ENCODE data around the gene HTT. TPM values are rescaled to one million over a fixed set of nuclear protein-coding genes. Genes with fewer than 3 reads are reported as not detected.

The HTT gene
- total and polyA plus RNA-seq, 2 of the 13 experiments (the other 11 are each of a cell fraction or from before 2014, with no cell fraction given): 17.5 to 19.5 TPM

- Histone ChIP-seq H3K9ac (ENCODE audit: insufficient read depth, low read depth, low read length) (no peak overlapping the region), H3K4me3 (replicated peaks in 1 of 3; ENCODE audit: insufficient read depth in 1 of 3, low read depth in 2 of 3, low read length in 3 of 3) (no peak overlapping the region), H3K27ac (ENCODE audit: extremely low read length, insufficient read depth, low read length) (no peak overlapping the region), H3K36me3 (replicated peaks in 1 of 2; ENCODE audit: control insufficient read depth in 1 of 2, insufficient read depth in 2 of 2, low read length in 2 of 2) (no peaks in the 10 kb centered on the region), H4K20me1 (ENCODE audit: insufficient read depth, low read length) (no peaks in the 10 kb centered on the region), H3K27me3 (ENCODE audit: control insufficient read depth in 1 of 2, insufficient read depth in 2 of 2, low read length in 2 of 2) (no peaks in the 10 kb centered on the region), H3K4me1 (ENCODE audit: insufficient read depth, low read length) (peaks cover 23% of the 10 kb centered on the region), H3K4me2 (ENCODE audit: low read depth, low read length) (no peak overlapping the region), H2AFZ (ENCODE audit: low read length) (no peak overlapping the region), H3K79me2 (ENCODE audit: insufficient read depth, low read length) (no peaks in the 10 kb centered on the region), H3K9me3 (ENCODE audit: low read length) (no peaks in the 10 kb centered on the region)
- no peak for FAIRE-seq
- 68% methylated on average over 7 of the region's 14 CpGs for WGBS (ENCODE audit: low lambda C conversion rate)
- ChIA-PET CTCF (ENCODE audit: low intra/inter-chr PET ratio, low total read pairs) (no interaction called here), POLR2A (interaction anchor here (0.7 kb wide), 1 partner anchor 37 kb away, joined by 3 read pairs; no protein-coding TSS in a partner anchor)
- ATAC-seq: no peak
- intact Hi-C loops (cut with micrococcal nuclease; ENCODE audit: unreplicated experiment): no loop called here
- no TSS peak for BruUV-seq (replicated peaks)
- TF ChIP-seq TEAD2 (CRISPR knock-in tag; IDR thresholded peaks at IDR 0.05): no peak
- TF ChIP-seq SRSF4 (IDR thresholded peaks at IDR 0.05; ENCODE audit: low read depth, low read length, poor library complexity, severe bottlenecking): no peak
- TF ChIP-seq KLF12 (CRISPR knock-in tag; IDR thresholded peaks at IDR 0.05; ENCODE audit: borderline replicate concordance): no peak
- no peak for TF ChIP-seq MAZ (IDR thresholded peaks at IDR 0.05; ENCODE audit: borderline replicate concordance, low read depth, low read length)
- no peak for TF ChIP-seq MAZ (CRISPR knock-in tag; IDR thresholded peaks at IDR 0.05; ENCODE audit: low read depth)
- TF ChIP-seq POGK (CRISPR knock-in tag; conservative IDR thresholded peaks at IDR 0.05): no peak
- no peak for TF ChIP-seq ZKSCAN8 (CRISPR knock-in tag; IDR thresholded peaks at IDR 0.05; ENCODE audit: borderline replicate concordance)
- TF ChIP-seq TP53 (CRISPR knock-in tag; conservative IDR thresholded peaks at IDR 0.05): no peak
- no peak for TF ChIP-seq ZNF234 (CRISPR knock-in tag; conservative IDR thresholded peaks at IDR 0.05)
- no peak for TF ChIP-seq ETV6 (CRISPR knock-in tag; conservative IDR thresholded peaks at IDR 0.05)
- no peak for DNase-seq (ENCODE audit: low spot score)
- in situ Hi-C loops (cut with HindIII; ENCODE audit: extremely low pct_ligation_motif_present, low pct_unique_long_range_greater_than_20kb): no loop called here
These were observed 180.0 kb downstream of the HTT start for GRCh38 chr4:3254302-3255131.

All from HepG2 (cell line).